Breast epithelium (tissue), 4 donors: Measurements from ENCODE around the gene RUVBL1. TPM values are rescaled to one million over a fixed set of nuclear protein-coding genes. Genes with fewer than 3 reads are reported as not detected.

Source experiments
- DNase-seq, 2 donors: peaks; one replicate each; pipeline ENCODE4 v3.0.0-alpha.2; 2019; ENCODE audit warnings: low spot score in 2 of 2
- H3K27ac ChIP-seq, 2 donors: fragments of 200-600 bp; sonication (generic) in 1 of 2; one replicate each; pipeline ENCODE4 v1.5.1; 2016 to 2019; ENCODE audit warnings: mild to moderate bottlenecking in 1 of 2
- H3K27me3 ChIP-seq, 2 donors: fragments of 200-600 bp; sonication (generic) in 1 of 2; one replicate each; pipeline versions ENCODE4 v1.5.1 to v1.6.0; 2017 to 2019; ENCODE audit warnings: control low read depth in 1 of 2, mild to moderate bottlenecking in 1 of 2
- H3K36me3 ChIP-seq: fragments of 200-600 bp; one replicate; pipeline ENCODE4 v1.5.1; 2019
- H3K4me1 ChIP-seq, 2 donors: fragments of 200-600 bp; sonication (generic); one replicate each; pipeline ENCODE4 v1.5.1; 2016 to 2019; ENCODE audit warnings: control low read depth in 1 of 2
- H3K4me3 ChIP-seq, 3 donors: fragments of 200-600 bp; sonication (generic); 1 replicate in 2 of 3; 2 replicates in 1 of 3; pipeline ENCODE4 v1.5.1; 2016 to 2019; ENCODE audit warnings: mild to moderate bottlenecking in 3 of 3, moderate library complexity in 2 of 3
- H3K9me3 ChIP-seq, 2 donors: fragments of 200-600 bp; sonication (generic) in 1 of 2; one replicate each; pipeline ENCODE4 v1.5.1; 2016 to 2019; ENCODE audit warnings: control low read depth in 1 of 2
- CTCF ChIP-seq, 3 donors: fragments of 450-650 bp; IDR thresholded peaks; one replicate each; pipeline ENCODE4 v1.5.1; 2016 to 2017; ENCODE audit warnings: antibody characterized with exemption in 3 of 3, mild to moderate bottlenecking in 3 of 3, moderate library complexity in 3 of 3
- POLR2A ChIP-seq: fragments of 450-650 bp; IDR thresholded peaks from one replicate; pipeline ENCODE4 v1.6.1; 2016; ENCODE audit warnings: antibody characterized with exemption, mild to moderate bottlenecking, moderate library complexity
- POLR2AphosphoS5 ChIP-seq, 3 donors: sonication (generic); formaldehyde crosslinking; IDR thresholded peaks; one replicate each; pipeline ENCODE4 v1.6.1; 2017; ENCODE audit warnings: antibody characterized with exemption in 3 of 3
- intact Hi-C: fragments of 100-400 bp; cut with DNase I; formaldehyde crosslinking; loops from one replicate; pipeline ENCODE4 v1.15.1; 2023; ENCODE audit warnings: low total_unique reads
- total RNA-seq, 3 donors: library from RNA; depleted of rRNA; stranded (reverse); fragments of >200 nt; gene quantifications; one replicate each; pipeline ENCODE4 v1.1.0, GENCODE V29; 2016

Gene RUVBL1
- total RNA-seq, 3 donors from 2014 or later, result 17.8 to 50.5 (median 36.0) TPM

DNA sequence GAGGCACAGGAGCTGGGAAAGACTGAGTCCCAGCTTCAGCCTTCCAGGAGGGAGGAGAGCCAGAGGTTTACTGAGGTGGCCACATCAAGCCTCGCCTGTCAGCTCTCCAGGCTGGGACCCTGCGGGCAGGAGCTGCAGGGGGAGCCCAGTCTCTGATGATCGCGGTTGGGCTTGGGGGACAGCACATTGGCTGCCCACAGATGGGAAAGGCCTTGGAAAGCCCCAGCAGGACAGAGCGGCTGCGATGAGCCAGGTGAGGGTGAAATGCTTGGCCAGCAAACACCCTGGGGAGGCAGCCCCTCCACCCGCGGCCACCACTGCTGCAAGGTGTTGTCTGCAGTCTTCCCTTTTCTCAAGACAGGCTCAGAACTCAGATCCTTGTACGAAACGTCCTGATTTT, 40.2 kb downstream of the RUVBL1 start:
- Histone ChIP-seq H3K36me3 (no peaks in the 10 kb centered on the region), H3K9me3 (no peaks in the 10 kb centered on the region), H3K27ac (no peak overlapping the region), H3K4me1 (no peaks in the 10 kb centered on the region), H3K4me3 (no peak overlapping the region), H3K27me3 (no peaks in the 10 kb centered on the region)
- no peak for TF ChIP-seq CTCF (IDR thresholded peaks at IDR 0.05)
- TF ChIP-seq POLR2A, result no peak
- no peak for TF ChIP-seq POLR2AphosphoS5 (IDR thresholded peaks at IDR 0.05)
- DNase-seq, result no peak
- intact Hi-C loops, result loop anchor here (10.0 kb wide), 1 partner anchor 401 kb away; no protein-coding TSS in a partner anchor

GRCh38 chr3:128082546-128082945, 41.1 kb downstream of the RUVBL1 start:
- no peaks in the 10 kb centered on the region for H3K9me3 ChIP-seq
- H3K36me3 ChIP-seq, result no peaks in the 10 kb centered on the region
- no peak for DNase-seq
- H3K27me3 ChIP-seq, result no peaks in the 10 kb centered on the region
- no peak overlapping the region for H3K4me3 ChIP-seq
- H3K4me1 ChIP-seq, result no peaks in the 10 kb centered on the region
- TF ChIP-seq POLR2AphosphoS5 (IDR thresholded peaks at IDR 0.05), result no peak
- TF ChIP-seq POLR2A, result no peak
- no peak for TF ChIP-seq CTCF (IDR thresholded peaks at IDR 0.05)
- intact Hi-C loops, result loop anchor here (10.0 kb wide), 1 partner anchor 402 kb away; no protein-coding TSS in a partner anchor
- no peak overlapping the region for H3K27ac ChIP-seq

DNA sequence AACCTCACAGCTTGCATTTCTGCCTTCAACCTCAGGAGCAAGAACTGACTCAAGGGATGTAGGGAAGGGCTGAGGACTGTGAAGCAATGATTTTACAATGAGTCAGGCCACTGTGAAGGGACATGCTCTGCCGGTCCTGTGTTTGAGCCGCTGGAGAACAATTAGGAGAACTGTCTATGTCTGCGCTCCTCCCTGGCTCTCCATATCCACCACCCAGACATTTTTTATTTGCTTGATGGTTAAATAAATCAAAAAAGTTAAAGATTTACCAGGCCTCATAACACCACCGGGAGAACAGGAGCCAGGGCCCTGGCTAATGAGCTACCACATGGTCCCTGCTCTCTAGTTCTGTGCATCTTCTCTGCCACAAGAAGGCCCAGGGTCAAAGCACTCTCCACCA, 41.8 kb downstream of the RUVBL1 start:
- Histone ChIP-seq H3K4me1 (no peaks in the 10 kb centered on the region), H3K27me3 (no peaks in the 10 kb centered on the region), H3K27ac (no peak overlapping the region), H3K9me3 (no peaks in the 10 kb centered on the region), H3K4me3 (no peak overlapping the region), H3K36me3 (no peaks in the 10 kb centered on the region)
- TF ChIP-seq CTCF (IDR thresholded peaks at IDR 0.05) (no peak), POLR2A (no peak), POLR2AphosphoS5 (IDR thresholded peaks at IDR 0.05) (no peak)
- intact Hi-C loops, result loop anchor here (10.0 kb wide), 1 partner anchor 403 kb away; no protein-coding TSS in a partner anchor
- DNase-seq, result no peak

DNA sequence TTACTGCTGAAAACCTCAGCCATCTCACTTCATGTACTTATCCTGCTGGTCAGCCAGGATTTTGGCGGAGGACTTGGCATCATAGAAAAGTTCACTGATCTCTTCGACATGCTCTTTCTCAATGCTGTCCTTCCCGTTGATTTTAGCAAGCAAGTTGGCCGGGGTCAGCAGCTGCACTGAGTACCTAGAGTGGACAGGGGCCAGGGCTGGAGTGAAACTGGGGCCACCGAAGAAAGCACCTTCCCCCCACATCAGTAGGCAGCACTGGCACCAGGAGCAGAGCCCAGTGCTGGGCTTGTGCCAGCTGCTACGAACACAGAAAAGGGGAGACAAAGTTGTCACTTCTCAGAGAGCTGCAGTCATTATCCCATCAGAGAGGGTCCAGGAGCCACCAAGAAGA, 42.4 kb downstream of the RUVBL1 start:
- intact Hi-C loops, result loop anchor here (10.0 kb wide), 1 partner anchor 404 kb away; no protein-coding TSS in a partner anchor
- H3K36me3 ChIP-seq, result no peaks in the 10 kb centered on the region

More for the DNA sequence above, 42.4 kb downstream of the RUVBL1 start:
- no peaks in the 10 kb centered on the region for H3K27me3 ChIP-seq
- TF ChIP-seq POLR2AphosphoS5 (IDR thresholded peaks at IDR 0.05), result no peak
- no peak for TF ChIP-seq CTCF (IDR thresholded peaks at IDR 0.05)
- no peak for TF ChIP-seq POLR2A
- H3K4me3 ChIP-seq, result no peak overlapping the region
- H3K27ac ChIP-seq, result no peak overlapping the region
- H3K4me1 ChIP-seq, result no peaks in the 10 kb centered on the region
- DNase-seq, result no peak
- no peaks in the 10 kb centered on the region for H3K9me3 ChIP-seq
